HG03159 (cell line): ENCODE data around the gene LGI4.

Experiments used
- ATAC-seq: cut with Tn5 transposase; IDR thresholded peaks from one replicate; pipeline ENCODE4 v1.9.1; 2021; ENCODE audit warnings: mild to moderate bottlenecking, moderate library complexity; ENCODE audit not compliant: unreplicated experiment

Gene LGI4

DNA sequence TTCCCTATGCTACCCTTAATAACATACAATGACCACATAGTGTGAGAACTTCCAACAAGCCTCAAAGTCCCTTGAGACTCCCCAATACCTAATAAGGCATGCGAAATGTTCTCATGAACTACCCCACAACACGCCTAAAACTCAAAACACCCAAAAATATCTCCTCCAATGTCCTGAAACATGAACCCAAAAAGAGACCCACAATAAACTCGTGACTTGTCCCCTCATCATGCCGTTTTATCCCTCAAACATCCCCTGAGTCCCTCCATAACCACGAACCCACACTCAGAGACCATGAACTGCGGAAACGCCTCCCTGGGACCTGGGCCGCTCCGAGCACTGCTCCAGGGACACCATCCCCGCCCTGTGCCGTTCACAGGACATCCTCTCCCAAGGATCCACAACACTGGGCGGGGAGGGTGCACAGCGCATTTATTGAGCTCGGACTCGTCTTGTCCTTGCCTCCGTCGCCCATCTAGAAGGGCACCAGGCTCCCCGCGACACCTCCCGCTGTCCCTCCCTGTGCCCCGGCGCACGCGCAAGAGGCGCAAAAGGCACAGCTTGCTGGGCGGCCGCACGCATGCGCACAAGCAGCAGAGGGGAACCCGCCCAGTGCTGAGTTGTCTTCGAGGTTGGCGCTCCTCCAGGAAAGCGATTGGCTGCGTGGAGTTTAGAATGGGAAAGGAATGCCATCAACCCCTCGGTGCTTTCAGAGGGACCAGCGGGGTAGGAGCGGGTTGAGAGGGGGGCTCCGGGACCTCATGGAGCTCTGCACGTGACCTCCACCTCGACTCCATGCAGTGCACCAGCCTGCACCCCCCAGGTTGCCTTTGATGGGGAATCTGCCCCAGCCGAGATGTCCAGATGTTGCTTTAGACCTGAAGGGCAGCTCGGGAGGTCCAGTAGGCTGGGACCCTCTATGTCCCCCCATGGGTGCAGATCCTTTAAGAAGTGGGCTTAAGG, 10.5 kb downstream of the LGI4 start:
- peak; percentile 75 for ATAC-seq

DNA sequence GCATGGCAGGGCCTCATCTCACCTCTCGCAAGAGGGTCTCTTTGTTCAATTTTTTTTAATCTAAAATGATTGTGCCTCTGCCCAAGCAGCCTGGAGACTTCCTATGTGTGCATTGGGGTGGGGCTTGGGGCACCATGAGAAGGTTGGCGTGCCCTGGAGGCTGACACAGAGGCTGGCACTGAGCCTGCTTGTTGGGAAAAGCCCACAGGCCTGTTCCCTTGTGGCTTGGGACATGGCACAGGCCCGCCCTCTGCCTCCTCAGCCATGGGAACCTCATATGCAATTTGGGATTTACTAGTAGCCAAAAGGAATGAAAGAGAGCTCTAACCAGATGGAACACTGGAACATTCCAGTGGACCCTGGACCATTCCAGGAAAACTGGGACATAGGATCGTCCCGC, 11.3 kb downstream of the LGI4 start:
- no peak for ATAC-seq

DNA sequence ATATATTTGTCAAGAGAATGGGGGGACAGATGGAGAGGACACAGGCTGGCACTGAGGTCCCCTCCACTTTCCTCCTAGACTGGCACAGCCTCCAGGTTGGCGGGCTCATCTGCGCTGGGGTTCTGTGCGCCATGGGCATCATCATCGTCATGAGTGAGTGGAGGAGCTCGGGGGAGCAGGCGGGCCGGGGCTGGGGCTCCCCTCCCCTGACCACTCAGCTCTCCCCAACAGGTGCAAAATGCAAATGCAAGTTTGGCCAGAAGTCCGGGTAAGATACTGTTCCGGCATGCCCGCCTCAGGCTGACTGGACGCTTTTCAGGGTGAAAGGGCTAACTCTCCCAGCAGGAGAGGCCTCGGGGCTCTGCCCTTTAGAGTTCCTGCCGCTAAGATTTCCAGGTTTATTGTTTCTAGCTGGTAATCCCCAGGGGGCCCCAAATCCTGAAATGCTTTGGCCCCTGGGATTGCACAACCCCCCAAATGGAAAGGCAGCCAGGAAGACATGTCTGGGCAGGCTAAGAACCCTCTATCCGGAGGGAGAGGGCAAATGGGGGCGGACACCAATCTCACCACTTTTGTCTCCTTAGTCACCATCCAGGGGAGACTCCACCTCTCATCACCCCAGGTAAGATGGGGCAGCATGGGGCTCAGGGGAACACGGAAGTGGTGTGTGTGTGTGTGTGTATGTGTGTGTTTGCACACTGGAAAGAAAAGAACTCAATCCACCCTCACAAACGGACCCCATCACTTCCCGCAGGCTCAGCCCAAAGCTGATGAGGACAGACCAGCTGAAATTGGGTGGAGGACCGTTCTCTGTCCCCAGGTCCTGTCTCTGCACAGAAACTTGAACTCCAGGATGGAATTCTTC, 11.9 kb downstream of the LGI4 start:
- no peak for ATAC-seq

DNA sequence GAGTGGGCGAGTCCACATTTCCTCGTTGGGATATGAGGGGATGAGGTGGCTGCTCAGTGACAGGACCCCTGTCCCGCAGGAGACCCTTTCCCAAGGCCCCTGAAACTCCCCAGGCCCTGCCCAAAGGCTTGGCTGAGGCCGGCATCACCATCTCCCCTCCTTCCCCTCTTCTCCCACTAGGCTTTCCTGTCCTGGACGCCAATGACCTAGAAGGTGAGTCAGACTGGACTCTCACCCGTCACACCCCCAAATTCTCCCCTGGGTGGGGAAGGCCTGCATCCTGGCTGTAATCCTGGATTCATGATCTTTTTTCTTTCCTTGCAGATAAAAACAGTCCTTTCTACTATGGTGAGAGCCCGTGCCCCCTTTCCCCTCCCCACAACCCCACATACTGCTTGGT, 14.0 kb downstream of the LGI4 start:
- ATAC-seq = no peak

DNA sequence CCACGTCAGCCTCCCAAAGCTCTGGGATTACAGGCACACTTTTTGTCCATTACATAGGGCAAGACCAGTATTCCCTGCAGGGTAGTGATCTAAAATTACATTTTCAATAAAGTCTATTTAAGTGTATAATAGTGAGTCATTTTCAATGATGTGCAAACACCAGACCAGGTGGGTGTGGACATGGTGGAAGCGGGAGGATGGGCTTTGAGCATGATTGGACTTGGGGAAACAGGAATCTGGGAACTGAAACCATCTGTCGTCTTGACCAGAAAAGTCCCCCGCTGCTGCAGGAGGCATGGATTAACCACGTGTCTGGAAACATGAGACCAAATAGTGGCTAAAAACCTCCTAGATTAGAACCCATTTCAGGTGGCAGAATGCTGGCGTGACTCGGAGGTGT, 14.4 kb downstream of the LGI4 start:
- no peak for ATAC-seq

DNA sequence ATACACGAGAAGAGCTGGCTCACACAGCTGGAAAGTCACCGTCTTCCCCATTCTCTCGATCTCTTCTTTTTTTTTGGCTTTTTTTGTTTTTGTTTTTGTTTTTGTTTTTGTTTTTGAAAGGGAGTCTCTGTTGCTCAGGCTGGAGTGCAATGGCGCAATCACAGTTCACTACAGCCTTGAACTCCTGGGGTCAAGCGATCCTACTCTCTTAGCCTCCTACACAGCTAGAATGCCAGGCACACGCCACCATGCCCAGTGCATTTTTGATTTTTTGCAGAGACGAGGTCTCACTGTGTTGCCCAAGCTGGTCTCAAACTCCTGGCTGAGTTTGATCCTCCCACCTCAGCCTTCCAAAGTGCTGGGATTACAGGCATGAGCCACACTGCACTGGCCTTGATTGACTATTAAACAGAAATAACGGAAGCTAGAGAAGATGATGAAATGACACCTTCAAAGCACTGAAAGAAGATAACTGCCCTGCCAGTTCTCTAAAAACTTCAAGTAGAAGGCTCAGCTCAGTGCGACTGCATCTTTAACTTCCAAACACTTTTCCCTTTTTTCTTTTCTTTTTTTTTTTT, 15.2 kb downstream of the LGI4 start:
- ATAC-seq = no peak

DNA sequence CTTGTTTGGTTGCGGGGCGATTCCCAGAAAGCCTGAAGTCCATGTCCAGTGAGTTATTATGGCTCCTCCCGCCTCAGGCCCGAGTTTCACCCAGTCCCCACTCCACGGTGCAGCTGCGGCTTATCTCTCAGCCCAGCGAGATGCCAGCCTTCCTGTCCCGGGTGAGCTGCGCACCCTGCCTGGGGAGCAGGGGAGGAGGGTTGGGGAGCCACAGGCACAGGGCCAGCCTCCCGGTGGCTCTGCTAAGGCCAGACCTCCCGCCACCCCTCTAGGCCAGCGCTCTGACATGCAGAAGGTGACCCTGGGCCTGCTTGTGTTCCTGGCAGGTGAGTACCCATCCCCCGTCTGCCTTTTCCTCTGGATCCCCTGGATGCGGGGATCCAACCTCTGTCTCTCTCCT, 15.8 kb downstream of the LGI4 start:
- no peak for ATAC-seq

DNA sequence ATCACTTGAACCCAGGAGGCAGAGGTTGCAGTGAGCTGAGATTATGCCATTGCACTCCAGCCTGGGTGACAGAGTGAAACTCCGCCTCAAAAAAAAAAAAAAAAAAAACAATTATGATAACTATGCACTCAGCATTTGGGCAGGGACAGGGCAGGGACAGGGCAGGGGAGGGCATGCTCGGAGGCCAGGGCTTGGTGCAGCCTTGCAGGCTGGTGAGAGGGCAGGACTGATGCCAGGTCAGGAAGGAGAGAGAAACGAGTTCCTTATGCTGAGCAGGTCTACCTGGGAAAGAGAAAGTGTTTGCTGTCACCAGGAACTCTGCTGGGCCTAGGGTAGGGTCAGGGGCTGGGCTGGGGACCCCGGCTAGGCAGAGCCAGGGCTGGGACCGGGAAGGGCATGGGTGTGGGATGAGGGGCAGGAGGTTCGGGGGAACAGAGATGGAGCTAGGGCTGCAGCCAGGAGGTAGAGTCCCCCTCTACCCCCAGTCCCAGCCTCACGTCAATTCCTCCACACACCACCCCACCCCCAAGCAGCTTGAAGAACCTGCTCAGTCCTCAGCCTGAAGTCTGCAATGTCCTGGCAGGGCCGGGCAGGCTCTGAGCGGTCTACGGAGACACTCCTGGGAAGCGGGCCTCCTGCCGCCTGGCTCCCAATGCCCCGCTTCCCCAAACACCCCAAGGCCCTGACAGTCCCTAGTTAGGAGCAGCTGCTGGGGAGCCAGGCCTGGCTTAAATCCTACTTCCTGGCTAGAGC, 16.4 kb downstream of the LGI4 start:
- ATAC-seq = no peak

DNA sequence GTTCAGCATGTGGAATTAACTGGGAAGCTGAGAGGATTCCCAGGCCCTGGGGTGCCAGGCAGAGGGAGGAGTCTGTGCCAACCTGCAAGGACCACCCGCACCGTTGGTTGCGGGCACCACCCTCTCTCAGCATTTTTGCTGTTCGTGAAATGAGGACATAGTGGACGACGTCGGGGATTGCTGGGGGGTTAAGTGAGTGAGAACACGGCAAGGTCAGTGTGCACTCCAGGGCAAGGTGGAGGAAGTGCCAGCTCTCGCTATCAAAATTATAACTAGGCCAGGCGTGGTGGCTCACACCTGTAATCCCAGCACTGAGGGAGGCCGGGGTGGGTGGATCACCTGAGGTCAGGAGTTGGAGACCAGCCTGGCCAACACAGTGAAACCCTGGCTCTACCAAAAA, 17.1 kb downstream of the LGI4 start:
- ATAC-seq = no peak

DNA sequence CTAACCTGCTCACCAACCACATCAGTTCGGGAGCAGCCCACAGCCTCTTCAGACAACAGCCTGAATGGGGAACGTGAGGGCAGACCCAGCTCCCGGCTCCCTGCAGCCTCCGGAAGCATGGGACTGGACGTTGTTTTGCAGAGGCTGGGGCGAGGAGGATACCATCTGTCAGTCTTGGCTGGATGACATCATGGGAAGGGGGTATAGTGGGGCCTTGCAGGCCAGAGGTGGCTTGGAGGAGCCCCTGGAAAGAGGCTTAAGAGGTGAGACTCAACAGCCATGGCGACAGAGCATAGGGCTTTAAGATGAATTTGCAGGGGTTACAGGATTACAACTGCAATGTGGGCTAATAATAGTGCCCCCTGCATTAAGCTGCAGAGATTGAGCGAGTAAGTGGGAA, 17.7 kb downstream of the LGI4 start:
- ATAC-seq = no peak

DNA sequence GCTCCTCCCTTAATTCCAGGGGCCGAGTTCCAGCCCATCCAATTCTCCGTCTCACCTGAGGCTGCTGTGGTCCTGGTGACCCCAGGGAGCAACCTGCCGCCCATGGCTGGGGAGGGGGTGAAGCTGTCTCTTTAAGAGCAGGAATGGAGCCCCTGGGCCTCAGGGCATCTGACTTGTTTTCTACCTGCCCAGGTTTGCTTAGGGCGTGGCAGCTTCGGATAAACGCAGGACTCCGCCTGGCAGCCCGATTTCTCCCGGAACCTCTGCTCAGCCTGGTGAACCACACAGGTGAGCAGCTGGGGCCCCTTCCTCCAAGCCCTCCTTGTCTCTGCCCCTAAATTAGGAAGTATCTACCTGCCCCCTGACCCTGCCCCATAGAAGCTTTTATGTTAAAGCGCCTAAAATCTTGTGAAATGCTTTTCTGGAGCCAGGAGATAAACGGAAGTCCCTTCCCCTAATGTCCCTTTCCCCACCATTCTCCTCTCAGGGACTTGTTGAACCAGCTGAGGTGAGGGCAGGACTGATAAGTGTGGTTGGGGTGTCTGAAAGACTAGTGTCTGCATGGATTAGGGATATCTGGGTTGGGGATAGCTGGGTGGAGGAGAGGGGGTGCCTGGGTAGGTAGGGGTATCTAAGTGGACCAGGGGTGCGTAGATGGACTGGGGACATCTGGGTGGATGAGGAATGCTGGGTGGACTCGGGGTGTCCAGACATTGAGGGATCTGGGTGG, 18.6 kb downstream of the LGI4 start:
- no peak for ATAC-seq

DNA sequence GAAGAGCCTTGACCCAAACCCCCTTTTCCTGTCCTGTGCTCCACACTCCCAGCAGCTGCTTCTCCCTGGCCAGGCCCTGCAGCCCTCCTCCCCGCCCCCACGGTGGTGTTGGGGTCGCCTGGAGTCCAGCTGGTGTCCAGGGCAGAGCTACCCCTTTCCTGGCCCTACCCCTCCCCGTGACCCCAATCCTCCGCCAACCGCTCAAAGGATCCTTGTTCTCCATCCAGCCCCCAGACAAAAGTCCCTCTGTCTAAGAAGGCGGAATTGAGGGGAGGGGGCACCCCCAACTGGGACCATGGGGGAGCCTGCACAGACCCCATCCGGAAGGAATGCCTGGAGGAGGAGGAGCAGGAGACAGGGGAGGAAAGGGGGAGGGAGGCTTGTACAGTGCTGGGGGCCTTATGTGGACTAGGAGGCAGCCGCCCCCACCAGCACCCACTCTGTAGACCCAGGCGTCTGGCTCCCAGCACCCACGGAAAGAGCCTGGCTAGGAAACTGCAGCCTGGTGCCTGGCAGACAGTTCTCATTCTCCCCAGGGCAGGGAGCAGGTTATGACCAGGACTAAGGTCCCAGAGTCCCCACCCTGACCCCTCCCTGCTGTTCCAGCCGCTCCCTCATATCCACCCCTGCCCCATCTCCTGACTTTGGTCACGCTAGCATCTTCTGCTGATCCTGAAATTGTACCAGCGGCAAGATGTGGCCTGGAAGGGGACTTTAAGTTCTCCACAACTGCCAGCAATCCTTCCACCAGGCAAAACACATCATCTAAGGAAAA, 19.5 kb downstream of the LGI4 start, which contains the start of gene FXYD3:
FXYD3 (plus strand) TSS at position 647 of the 775 bp plus-strand sequence. CDS start 3,554 bp downstream, outside the sequence.
- ATAC-seq = no peak

DNA sequence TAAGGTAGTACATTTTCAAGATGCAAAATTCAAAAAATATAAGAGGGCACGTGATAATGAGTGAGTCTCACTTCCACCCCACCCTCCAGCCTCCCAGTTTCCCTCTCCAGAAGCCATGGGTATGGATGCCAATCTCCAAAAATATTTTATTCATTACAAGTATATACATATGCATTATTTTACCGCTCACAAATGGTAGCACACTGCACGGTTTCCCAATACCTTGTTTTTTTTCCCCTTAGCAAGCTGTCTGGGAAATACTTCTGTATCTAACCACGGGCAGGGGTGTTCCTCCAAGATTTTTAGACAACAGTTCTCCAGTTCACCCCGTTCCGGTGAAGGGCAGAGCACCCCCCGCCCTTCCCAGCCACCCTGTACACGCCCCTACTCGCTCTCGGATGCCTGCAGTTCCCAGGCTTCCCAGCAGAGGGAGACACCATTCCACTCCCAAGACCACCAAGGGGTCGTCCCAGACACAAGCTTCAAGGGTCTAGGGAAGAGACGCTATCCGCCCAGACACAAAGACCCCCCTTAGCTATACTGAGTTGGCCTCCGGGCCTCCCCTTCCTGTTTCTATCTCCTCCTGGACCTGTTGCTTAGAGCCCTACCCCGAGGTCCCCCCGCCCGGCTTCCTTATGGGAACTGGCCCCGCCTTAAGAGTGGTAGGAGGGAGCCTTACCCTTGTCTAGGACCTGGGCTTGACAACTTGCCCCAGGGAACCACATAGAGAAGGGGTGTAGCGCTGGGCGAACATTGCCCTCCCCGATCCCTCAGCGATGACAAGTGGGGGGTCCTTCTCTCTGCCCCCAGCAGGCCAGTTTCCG, 20.3 kb downstream of the LGI4 start:
- no peak for ATAC-seq

DNA sequence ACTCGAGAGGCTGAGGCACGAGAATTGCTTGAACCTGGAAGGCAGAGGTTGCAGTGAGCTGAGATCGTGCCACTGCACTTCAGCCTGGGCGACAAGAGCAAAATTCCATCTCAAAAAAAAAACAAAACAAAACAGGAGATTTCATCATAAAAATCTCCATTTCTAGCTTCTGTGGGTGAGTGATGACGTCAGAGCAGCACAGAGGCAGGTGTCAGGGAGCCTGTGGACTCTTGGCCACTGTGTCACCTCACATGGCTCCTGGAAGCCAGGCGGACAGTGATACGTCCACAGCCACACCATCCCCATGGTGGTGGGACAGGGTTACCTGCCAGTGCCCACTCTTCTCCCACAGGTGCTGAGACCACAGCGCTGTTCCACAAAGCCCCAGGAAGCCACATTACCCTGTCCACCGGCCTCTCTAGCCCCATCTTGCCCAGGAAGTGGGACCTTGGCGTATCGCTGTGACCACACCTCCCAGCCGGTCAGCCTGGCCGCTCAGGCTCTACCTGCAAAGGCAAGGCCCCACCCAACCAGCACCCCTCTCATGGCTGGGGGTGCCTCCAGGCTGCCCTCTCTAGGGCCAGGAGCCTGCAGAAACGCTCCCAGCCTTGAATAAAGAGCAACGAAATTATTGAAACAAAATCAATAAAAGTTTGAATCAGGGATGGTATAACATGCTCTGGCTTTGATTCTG, 21.7 kb downstream of the LGI4 start:
- no peak for ATAC-seq

DNA sequence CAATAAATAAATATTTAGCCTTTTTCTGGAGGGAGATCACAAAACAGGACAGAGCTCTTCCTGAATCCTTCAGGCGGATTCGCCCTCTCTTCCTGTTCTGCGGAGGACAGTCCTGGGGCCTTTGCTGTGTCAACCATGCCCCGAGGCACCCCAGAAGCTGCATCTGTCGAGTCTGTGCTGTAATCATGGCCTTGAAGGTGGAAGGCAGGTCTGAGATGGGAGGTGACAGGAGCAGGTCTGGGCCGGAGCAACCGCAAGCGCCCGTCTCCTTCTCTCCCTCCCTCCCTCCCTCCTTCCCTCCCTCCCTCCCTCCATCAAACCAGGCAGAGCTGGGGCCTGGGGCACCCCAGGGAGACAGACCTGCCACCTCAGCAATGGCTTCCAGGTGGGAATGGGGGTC, 23.9 kb downstream of the LGI4 start:
- no peak for ATAC-seq

DNA sequence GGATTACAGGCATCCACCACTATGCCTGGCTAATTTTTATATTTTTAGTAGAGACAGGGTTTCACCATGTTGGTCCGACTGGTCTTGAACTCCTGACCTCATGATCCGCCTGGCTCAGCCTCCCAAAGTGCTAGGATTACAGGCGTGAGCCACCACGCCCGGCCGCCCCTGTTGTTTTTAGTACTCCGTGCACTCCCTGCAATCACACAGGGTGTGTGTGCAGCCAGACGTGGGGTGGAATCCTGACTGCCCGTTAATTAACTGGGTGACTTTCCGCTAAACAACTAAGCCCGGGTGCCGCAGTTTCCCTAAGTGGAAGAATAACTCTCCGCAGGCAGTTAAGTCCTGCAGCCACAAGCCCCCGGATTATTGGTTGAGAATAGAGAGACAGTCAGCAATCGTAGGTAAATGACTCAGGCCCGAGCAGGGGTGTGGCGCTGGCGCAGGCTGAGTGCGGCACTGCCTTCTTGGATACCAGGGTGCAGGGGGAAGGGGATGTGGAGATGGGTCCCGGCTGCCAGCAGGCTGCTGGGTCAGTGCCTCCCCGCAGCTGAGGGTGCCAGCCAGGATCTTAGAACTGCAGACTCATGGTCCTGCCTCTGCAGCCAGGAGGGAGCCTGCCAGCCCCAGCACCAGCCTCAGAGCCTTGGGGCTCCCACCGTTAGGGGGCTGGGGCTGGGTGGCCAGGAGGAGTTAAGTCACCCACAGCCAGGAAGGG, 25.3 kb downstream of the LGI4 start:
- no peak for ATAC-seq

DNA sequence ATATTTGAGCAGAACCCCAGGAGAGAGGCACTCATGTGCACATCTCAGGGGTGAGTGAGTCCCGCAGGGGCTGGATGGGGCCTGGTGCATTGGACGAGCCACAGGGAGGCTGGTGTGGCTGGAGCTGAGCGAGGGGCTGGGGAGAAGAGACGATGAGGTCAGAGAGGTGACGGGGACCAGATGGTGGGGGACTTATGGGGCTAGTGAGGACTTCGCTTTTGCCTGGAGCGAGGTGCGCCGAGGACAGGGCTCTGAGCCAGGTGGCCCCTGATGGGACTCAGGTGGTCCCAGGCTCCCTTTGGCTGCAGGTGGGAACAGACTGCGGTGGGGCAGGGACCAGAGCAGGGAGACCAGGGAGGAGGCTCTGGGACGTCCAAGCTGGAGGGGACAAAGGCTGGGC, 26.1 kb downstream of the LGI4 start:
- no peak for ATAC-seq
